ENCODE measurements around the gene SPRING1. TPM values are rescaled to one million over a fixed set of nuclear protein-coding genes. Genes with fewer than 3 reads are reported as not detected.
A peak's percentile ranks its signal among the peaks of the same experiment; 100 is the strongest.
"Not testable (repeated sequence)": the region's sequence is repeated elsewhere in the genome, so short reads cannot be mapped to it uniquely, and the experiment has no call there.

Gene SPRING1, protein sequence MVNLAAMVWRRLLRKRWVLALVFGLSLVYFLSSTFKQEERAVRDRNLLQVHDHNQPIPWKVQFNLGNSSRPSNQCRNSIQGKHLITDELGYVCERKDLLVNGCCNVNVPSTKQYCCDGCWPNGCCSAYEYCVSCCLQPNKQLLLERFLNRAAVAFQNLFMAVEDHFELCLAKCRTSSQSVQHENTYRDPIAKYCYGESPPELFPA
- total RNA-seq (2014; rRNA removed; shearing (Covaris generic)) = 16.3 and 17.6 TPM in 2 replicates

DNA sequence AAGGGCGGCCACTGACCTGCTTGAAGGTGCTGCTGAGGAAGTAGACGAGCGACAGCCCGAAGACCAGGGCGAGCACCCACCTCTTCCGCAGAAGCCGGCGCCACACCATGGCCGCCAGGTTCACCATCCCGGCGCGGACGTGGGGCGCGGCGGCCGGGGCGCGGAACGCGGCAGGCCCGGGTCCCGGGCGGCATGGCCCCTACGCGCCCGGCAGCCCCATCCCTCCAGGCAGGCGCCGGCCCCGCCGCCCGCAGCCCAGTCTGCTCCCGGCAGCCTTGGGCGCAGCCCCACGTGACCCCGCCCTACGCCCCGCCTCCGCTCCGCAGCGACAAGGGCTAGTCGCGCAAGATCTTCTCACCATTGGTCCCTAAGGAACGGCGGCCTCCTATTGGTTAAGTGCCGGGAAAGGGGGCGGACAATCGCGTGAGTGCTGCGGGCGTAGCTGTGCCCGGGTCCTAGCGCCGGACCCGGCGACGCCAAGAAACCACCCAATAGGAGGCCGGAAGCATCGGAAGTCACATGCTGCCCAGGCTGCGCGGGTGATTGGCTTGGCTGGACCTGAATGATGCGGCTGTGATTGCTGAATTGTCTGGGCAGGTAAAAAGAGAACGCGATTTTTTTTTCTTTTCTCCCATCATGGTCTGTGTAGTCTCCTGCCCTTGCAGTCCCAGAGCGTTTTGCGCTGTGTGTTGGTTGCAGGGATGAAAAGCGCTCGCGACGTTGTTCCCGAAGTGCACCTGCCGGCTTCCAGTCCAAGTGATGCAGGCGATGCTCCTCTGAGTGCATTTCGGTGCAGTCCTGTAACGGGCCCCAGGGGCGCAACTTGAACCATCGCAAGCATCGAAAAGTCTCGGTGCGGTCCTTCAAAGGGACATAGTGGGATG lies at the start of gene SPRING1, which contains the start of gene RNFT2:
Gene SPRING1 (minus strand): TSS at position 296 of the 884 bp plus-strand sequence. CDS start 169 bp downstream, at position 127.
Gene RNFT2 (plus strand): TSS at position 542 of the 884 bp plus-strand sequence. CDS start 2,183 bp downstream, outside the sequence.
- DNase-seq (ENCODE audit: low read depth) = peak; percentile 98

DNA sequence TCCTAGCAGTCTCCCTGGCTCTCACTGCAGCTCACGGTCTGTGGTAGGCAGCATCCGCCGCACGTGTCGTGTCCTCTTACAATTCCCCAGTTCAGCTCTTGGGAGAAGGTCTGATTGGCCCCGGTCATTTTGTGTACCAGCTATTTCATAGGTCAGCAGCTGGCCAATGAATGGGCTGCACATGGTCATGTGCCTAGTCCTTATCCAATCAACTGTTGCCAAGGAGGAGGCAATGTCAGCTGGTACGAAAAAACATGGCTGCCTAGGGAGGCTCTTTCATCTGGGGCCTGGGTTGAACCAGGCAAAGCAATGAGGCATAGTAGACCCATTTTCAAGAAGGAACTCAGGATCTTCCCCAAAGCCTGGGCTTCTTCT lies 46.4 kb upstream of the SPRING1 start:
- peak; percentile 14 for DNase-seq (ENCODE audit: low read depth)

DNA sequence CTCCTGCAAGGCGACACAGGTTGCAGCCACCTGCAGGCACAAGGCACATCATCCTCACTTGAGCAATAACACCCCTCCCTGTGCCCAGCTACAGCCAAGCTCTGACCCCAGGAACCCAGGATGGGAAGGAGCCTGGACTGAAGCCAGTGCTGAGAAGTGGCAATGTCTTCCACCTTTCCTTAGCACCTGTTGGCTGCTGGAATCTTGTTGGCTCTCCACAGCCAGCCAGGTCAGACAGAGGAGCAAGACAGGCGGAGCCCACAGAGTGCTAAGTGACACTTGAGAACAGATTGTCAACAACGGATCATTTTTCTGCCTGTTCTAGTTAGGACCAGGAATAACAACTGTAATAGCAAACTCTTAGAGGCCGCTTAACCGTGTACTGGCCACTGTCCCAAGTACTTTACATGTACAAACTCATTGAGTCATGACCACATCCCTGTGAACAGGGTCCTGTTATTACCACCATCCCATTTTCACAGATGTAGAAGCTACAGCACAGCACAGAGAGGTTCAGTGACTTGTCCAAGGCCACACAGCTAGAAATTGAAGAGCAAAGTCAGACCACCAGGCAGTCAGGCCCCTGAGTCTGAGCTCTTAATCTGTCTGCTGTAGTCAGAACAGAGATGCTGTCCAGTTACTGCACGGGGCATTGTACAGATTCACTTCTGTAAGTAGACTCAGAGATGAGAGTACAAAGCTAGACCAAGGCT lies 45.8 kb upstream of the SPRING1 start:
- DNase-seq (ENCODE audit: low read depth) = no peak

DNA sequence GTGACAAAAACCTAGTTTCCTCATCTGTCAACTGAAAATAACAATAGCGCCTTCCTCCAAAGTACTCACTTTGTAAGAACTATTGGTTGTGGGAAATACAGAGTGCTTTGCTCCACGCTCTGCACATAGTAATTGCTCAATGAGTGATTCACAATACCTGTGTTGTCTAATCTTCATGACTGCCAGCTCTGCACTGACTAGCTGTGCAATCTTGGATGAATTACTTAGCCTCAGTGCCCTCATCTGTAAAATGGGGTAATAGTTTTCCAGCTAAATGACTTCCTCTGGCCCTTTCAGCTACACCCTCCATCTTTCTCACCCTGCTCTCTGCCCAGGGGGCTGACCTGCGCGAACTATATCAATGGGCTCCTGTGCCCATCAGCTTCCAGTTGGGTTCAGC lies 43.1 kb upstream of the SPRING1 start:
- DNase-seq (ENCODE audit: low read depth) = no peak

DNA sequence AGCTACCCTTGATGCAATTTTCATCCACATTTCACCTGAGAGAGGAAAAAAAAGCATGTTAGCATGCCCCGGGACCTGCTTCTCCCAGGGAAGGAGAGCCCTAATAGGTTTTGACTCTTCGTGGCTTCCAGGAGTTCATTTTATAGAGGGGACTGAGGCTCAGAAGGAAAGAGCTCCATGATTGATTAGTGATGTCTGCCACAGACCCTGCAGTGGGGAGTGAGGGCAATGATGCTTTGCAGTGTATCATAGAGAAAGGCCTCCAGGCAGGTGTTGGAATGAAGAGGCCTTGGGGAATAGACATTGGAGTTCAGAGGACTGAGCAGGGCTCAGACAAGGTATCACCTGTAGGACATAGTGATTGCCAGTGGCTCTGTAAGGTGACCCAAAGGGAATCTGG lies 41.7 kb upstream of the SPRING1 start:
- DNase-seq (ENCODE audit: low read depth) = no peak

DNA sequence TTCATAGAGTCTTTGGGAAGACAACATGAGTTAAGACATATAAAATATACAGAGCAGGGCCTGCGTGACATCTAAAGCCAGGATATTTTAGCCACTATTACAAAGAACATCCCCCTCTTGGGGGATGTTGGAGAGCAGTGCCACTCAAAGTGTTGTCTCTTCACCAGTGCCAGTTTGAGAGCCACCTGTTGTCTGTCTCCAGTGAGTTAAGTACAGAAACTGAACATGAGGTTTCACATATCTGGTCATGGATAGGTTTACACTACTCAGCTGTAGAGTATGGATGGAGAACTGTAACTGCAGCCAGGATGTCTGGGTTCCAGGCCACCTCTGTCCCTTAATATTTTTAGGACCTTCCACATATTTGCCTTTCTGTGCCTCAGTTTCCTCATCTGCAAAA lies 39.4 kb upstream of the SPRING1 start:
- DNase-seq (ENCODE audit: low read depth) = no peak

DNA sequence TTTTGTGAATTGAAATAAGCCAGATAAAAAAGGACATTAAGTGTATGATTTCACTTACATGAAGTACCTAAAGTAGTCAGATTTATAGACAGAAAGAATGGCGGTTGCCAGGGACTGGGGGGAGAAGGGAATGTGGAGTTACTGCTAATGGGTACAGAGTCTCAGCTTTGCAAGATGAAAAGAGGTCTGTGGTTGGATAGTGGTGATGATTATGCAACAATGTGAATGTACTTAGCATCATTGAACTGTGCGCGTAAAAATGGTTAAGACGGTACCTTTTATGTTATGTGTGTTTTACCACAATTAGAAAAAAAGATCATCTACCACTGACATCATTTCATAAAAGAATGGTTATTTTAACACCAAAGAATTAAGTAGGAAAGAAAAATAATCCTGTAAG lies 36.2 kb upstream of the SPRING1 start:
- DNase-seq (ENCODE audit: low read depth) = no peak

DNA sequence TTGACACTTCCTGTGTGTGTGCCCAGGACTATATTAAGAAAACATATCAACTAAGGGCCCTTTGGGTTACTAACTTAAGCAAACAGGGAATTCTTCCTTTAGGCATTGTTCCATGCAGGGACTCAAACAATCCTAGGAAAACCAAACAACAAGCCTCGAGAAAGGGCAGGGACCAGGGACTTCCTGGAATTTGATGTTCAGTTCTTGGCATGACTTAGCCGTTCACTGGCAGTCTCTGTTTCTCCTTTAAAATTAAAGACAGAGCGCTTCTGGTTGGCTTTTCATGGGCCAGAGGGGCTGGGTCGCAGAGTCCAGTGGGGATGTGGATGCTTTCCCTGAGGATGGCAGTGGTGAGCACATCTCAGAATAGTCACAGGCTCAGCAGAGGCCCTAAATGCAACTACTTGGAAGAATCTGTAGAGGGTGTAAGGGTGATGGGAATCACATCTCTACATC lies 35.4 kb upstream of the SPRING1 start:
- DNase-seq (ENCODE audit: low read depth) = peak; percentile 17

DNA sequence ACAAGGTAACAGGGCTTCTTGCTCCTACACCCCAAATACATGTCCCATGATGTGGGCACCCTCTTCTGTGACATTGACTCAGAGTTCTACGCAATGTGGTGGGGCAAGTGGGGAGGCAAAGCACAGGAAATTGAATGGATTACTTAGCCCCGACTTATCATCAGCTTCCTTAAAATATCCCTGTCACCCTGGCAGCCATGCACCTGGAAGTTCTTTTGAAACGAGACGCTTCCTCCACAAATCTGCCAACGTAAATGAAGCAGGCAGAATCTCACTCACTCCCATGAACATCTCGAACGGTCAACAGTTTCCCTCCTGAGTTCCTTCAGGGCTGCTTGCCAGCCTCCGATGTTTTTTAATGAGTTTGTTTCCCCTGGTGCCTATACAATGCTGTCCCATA lies 33.8 kb upstream of the SPRING1 start:
- DNase-seq (ENCODE audit: low read depth) = no peak

DNA sequence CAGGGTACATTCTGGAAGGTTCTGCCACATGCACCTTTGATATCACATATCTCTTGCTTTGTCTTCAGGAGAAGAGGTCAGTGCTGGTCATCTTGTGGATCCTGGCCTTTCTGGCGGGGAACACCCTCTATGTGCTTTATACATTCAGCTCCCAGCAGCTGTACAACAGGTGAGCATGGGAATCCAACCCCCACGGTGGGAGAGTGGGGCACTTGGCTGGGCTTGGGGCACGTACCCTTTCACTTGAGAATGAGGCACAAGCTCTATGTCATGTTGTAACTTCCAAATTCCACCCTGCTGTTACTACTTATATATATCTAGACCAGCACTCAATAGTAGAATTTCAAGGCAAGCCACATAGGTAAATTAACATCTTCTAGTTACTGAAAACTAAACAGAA lies 28.9 kb upstream of the SPRING1 start:
- DNase-seq (ENCODE audit: low read depth) = no peak

DNA sequence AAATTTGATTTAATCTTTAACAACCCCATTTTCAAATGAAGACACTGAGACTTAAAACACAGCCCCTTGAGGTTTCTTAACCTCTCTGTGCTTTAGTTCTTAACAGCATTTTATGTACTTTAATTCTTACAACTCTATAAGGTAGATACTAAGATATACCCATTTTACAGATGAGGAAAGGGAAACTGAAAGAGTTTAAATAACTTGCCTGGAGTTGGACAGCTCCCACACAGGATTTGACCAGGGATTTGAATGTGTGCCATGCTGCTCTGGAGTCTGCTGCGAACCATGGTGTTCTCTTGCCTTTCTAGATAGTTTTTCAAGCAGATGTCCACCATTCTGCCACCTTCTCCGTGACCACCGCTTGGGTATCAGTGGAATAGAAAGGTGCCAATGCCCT lies 28.4 kb upstream of the SPRING1 start:
- no peak for DNase-seq (ENCODE audit: low read depth)

DNA sequence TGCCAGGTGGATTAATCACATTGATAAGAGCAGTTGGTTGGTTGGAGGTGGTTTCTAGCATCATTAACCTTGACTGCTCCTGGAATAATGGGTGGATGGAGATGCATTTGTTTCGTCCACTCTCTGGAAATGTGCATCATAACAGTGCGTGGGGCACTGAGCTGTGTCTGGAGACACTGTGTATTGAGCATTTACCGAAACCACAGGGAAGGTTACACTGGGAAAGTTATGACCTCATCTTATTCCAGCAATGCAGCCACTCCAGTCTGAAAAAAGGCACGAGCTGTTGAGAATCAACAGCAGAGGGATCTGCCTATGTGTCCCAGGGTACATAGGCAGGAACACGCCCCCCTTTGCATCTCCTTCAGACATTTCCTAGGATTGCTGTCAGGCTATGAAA lies 27.4 kb upstream of the SPRING1 start:
- DNase-seq (ENCODE audit: low read depth) = no peak

DNA sequence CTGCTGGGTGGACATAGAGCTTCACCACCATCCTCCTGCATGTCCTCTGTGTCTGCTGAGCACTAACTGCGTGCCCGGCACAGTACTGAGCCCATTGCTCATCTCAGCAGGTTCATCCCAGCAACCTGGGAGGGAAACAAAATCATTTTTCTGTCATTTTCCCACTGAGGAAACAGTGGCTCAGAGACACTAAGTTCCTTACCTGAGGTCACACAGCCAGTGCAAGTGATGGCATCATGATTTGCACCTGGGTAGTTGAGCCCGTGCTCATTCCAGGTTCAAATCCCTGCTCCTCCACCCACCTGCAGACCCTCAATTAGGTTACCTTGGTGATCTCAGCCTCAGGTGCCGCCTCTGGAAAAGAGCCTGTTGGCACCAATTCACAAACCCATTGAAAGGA lies 23.6 kb upstream of the SPRING1 start:
- no peak for DNase-seq (ENCODE audit: low read depth)

DNA sequence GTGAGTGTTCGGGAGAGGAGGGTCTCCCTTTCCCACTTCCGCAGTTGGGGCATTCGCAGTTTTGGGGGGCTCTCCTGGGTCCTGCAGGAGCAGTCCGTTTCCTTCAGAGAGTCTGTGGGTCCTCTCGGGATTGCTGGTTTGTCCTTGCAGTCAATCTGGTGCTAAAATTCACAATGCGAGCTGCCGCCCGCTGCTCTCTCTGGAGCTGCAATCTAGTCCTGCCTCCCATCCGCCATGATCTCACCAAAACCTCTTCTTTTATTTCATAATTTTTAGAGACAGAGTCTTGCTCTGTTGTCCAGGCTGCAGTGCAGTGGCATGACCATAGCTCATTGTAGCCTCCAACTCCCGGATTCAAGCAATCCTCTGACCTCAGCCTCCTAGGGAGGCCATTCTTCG lies 22.8 kb upstream of the SPRING1 start:
- no peak for DNase-seq (ENCODE audit: low read depth)

DNA sequence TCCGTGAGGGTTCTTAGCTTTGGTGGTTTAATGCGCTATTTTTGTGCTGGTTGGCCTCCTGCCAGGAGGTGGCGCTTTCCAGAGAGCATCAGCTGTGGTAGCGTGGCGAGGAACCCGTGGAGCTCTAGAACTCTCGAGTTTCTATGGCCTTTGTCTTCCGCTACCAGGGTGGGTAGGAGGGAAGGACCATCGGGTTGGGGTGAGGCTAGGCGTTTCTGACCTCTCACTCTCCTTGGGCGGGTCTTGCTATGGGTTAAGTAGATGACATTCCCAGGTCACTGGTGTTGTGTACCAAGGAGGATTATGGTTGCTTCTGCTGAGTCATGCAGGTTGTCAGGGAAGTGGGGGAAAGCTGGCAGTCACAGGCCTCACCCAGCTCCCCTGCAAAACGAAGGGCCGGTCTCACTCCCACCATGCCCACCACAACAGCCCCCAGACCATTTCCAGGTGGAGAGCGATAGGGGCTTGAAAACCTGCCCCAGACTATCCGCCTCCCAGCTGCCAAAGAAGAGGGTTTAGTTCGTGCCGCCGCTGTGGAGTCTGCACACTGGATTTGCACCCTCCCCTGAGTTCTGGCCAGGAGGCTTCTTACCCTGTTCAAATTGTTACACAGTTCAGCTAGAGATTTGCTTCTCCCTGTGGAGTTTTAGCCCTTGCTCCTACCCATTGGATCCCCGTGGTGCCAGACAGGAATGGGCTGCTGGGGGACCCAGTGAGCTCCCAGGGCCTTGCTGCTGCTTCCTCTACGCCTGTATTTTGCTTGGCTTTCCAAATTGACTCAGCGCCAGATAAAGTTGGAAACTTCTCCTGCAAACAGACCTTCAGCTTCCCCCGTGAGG lies 22.1 kb upstream of the SPRING1 start:
- DNase-seq (ENCODE audit: low read depth) = no peak

DNA sequence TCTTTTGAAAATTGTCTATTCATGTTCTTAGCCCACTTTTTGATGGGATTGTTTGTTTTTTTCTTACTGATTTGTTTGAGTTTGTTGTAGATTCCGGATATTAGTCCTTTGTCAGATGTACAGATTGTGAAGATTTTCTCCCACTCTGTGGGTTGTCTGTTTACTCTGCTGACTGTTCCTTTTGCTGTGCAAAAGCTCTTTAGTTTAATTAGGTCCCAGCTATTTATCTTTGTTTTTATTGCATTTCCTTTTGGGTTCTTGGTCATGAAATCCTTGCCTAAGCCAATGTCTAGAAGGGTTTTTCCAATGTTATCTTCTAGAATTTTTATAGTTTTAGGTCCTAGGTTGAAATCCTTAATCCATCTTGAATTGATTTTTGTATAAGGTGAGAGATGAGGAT lies 16.9 kb upstream of the SPRING1 start:
- DNase-seq (ENCODE audit: low read depth) = not testable (repeated sequence)

DNA sequence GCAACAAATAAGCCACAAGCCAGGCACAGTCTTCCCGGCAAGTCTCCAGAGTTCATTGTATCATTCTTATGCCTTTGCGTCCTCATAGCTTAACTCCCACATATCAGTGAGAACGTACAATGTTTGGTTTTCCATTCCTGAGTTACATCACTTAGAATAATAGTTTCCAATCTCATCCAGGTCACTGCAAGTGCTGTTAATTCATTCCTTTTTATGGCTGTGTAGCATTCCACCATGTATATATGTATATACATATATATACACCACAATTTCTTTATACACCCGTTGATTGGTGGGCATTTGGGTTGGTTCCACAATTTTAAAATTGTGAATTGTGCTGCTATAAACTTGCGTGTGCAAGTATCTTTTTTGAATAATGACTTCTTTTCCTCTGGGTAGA lies 16.2 kb upstream of the SPRING1 start:
- not testable (repeated sequence) for DNase-seq (ENCODE audit: low read depth)

DNA sequence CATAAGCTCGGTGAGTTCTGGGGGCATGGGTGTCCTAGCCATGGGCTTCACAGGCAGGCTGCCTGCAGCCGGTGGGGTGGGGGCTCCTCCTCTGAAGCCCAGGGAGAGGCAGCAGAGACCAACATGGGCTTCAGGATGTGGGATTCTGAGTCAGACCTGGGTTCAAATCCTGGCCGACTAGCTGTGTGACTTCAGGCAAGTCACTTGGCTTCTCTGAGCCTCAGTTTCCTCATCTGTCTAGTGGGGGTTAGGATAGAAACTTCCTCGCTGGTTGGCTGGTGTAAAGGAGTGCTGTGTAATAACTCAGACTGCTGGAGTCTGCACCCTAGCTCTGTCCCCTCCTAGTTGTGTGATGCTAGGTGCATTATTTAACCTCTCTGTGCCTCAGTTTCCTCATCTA lies 12.4 kb upstream of the SPRING1 start:
- no peak for DNase-seq (ENCODE audit: low read depth)

DNA sequence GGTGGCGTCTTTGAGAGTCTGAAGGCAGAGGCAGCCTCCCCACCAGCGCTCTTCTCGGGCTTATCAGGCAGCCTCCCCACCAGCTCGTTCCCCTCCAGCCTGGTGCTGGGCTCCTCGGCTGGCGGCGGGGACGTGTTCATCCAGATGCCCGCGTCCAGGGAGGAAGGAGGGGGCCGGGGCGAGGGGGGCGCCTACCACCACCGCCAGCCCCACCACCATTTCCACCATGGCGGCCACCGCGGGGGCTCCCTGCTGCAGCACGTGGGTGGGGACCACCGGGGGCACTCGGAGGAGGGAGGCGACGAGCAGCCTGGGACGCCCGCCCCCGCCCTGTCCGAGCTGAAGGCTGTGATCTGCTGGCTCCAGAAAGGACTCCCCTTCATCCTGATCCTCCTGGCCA lies 12.0 kb upstream of the SPRING1 start:
- no peak for DNase-seq (ENCODE audit: low read depth)

DNA sequence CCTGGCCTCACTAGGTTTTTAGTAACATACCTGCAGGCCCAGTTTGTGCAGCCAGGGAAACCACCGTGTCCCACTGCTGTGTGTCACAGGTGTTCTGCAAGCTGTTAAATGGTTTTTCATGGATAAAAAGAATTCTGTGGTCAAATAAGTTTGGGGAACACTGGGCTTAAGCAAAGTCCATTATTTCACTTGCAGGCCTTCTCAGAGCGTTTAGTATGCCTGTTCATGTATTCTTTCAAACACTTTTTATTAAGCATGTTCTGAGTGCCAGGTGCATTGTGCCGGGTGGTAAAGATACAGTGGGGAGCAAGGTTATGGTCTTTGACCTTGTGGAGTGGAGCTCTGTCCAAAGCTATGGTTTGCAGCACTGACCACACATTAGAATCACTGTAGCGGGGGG lies 7.7 kb upstream of the SPRING1 start:
- no peak for DNase-seq (ENCODE audit: low read depth)

DNA sequence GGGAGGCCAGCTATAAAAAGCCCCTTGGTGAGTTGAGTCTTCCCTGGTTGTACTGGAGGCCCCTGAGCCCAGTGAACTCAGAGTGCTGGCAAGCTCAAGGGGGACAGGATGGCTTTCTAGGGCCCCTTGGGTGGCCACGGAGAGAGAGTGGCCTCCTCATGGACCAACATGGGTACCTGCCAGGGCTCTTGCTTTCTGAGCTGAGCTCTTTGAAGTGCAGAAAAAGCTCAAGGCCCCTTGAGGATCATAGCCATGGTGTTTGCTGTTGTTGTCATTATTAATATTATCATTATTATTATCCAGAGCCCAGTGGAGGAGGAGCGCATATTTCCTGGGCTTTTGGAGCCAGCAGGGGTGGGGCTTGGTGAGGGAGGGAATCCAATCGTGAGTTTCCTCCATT lies 6.9 kb upstream of the SPRING1 start:
- no peak for DNase-seq (ENCODE audit: low read depth)

DNA sequence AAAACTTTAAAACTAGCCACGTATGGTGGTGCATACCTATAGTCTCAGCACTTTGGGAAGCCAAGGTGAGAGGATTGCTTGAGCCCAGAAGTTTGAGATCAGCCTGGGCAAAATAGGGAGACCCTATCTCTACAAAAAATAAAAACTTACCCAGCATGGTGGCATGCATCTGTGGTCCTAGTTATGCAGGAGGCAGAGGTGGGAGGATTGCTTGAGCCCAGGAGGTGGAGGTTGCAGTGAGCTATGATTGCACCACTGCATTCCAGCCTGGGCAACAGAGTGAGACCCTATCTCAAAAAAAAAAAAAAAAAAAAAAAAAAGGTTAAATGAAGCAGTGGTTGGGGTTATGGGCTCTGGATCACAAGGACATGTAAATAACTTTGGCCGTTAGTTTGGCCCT lies 4.9 kb upstream of the SPRING1 start:
- not testable (repeated sequence) for DNase-seq (ENCODE audit: low read depth)

Measured in RPMI7951 (cell line).